Muscle layer of colon (tissue), 2 donors: Measurements from ENCODE around the gene TRAF3.
"Not testable (repeated sequence)": the region's sequence is repeated elsewhere in the genome, so short reads cannot be mapped to it uniquely, and the experiment has no call there.

ENCODE experiments used
- H3K27ac ChIP-seq: one replicate; pipeline ENCODE4 v1.7.0; 2013; ENCODE audit warnings: low read depth, mild to moderate bottlenecking, low read length, moderate library complexity
- H3K27me3 ChIP-seq, 2 donors: one replicate each; pipeline ENCODE4 v1.7.0; 2013; ENCODE audit warnings: low read length in 2 of 2, mild to moderate bottlenecking in 2 of 2; ENCODE audit not compliant: insufficient read depth in 2 of 2, control insufficient read depth in 1 of 2
- H3K36me3 ChIP-seq: one replicate; pipeline ENCODE4 v1.7.0; 2013; ENCODE audit warnings: mild to moderate bottlenecking, low read length; ENCODE audit not compliant: insufficient read depth
- H3K4me1 ChIP-seq: one replicate; pipeline ENCODE4 v1.7.0; 2013; ENCODE audit warnings: mild to moderate bottlenecking, low read length; ENCODE audit not compliant: insufficient read depth
- H3K4me3 ChIP-seq, 2 donors: one replicate each; pipeline ENCODE4 v1.7.0; 2013; ENCODE audit warnings: low read length in 2 of 2, low read depth in 1 of 2, mild to moderate bottlenecking in 1 of 2, moderate library complexity in 1 of 2
- H3K9ac ChIP-seq: one replicate; pipeline ENCODE4 v1.7.0; 2013; ENCODE audit warnings: low read length
- H3K9me3 ChIP-seq: one replicate; pipeline ENCODE4 v1.7.0; 2013; ENCODE audit warnings: mild to moderate bottlenecking, low read length
- donor health status: abdominal sarcoma.
- donor health status: Adenocarcinoma of cecum.

Gene TRAF3

GRCh38 chr14:102817942-102818940 is 41.0 kb downstream of the TRAF3 start:
- Histone ChIP-seq H3K4me1 (no peaks in the 10 kb centered on the region), H3K9me3 (no peaks in the 10 kb centered on the region), H3K27me3 (no peaks in the 10 kb centered on the region), H3K4me3 (no peak overlapping the region), H3K36me3 (no peaks in the 10 kb centered on the region), H3K9ac (no peak overlapping the region), H3K27ac (no peak overlapping the region)

- no peak overlapping the region for H3K4me3 ChIP-seq
- no peak overlapping the region for H3K9ac ChIP-seq
- no peak overlapping the region for H3K27ac ChIP-seq
- no peaks in the 10 kb centered on the region for H3K36me3 ChIP-seq
- no peaks in the 10 kb centered on the region for H3K9me3 ChIP-seq
- no peaks in the 10 kb centered on the region for H3K27me3 ChIP-seq
- no peaks in the 10 kb centered on the region for H3K4me1 ChIP-seq
Measured at GRCh38 chr14:102819176-102819628, 42.0 kb downstream of the TRAF3 start.

GRCh38 chr14:102819747-102820330 is 42.6 kb downstream of the TRAF3 start:
- Histone ChIP-seq H3K9ac (no peak overlapping the region), H3K36me3 (no peaks in the 10 kb centered on the region), H3K27ac (no peak overlapping the region), H3K9me3 (no peaks in the 10 kb centered on the region), H3K4me3 (no peak overlapping the region), H3K27me3 (no peaks in the 10 kb centered on the region), H3K4me1 (no peaks in the 10 kb centered on the region)

DNA sequence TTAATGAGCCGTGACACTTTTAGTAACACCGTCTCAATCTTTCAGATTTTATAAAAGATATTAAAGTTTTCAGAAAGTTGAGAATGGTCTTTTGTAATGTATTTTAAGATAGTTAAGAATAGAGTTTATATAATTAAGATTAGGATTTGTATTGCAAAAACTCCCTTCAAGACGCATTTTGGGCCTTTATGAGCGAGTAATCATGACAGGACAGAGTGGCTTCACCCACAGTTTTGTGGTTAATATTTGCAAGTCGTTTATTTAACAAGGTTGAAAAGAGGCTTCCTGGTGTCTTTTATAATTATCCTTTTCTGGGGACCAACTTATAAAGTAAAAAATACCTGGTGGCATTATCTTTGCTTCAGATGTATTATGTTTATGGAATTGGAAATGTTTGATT is 44.0 kb downstream of the TRAF3 start:
- H3K4me1 ChIP-seq, result no peaks in the 10 kb centered on the region
- no peak overlapping the region for H3K9ac ChIP-seq
- no peaks in the 10 kb centered on the region for H3K27me3 ChIP-seq
- no peaks in the 10 kb centered on the region for H3K9me3 ChIP-seq
- no peak overlapping the region for H3K27ac ChIP-seq
- H3K4me3 ChIP-seq, result no peak overlapping the region
- no peaks in the 10 kb centered on the region for H3K36me3 ChIP-seq

DNA sequence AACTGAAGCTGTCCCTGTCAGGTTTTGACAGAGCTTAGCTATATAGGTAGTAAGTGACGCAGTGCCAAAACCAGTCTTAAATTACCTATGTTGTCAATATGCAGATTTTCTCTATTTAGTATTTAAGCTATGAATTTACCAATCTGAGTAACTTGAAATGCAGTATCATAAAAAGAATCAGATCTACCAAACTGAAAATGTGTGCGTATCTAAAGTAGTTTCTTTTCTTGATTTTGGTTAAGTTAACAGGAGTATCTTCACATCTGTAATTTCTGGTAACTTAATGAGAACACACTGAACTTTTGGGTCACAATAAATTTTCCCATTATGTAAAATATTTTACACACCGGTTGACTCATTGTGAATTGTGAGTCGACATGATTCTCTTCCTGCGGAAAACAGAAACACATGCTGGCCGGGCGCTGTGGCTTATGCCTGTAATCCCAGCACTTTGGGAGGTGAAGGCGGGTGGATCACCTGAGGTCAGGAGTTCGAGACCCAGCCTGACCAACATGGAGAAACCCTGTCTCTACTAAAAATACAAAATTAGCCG is 45.1 kb downstream of the TRAF3 start:
- no peak overlapping the region for H3K4me3 ChIP-seq
- H3K27me3 ChIP-seq, result no peaks in the 10 kb centered on the region
- no peaks in the 10 kb centered on the region for H3K9me3 ChIP-seq
- no peak overlapping the region for H3K9ac ChIP-seq
- no peaks in the 10 kb centered on the region for H3K4me1 ChIP-seq
- no peak overlapping the region for H3K27ac ChIP-seq
- H3K36me3 ChIP-seq, result no peaks in the 10 kb centered on the region

DNA sequence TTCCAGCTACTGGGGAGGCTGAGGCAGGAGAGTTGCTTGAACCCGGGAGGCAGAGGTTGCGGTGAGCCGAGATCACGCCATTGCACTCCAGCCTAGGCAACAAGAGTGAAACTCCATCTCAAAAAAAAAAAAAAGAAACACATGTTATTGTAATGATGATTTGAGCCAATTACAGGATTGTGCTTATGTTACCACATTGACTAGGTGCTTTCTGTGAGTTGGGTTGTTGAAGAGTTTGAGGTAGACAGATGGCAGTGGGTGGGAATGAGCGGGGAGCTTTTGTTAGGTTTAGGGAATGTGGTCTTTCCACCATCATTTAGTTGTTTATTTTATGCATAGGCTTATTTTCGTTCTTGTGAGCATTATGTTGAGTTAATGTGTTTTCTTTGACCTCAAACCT is 45.6 kb downstream of the TRAF3 start:
- H3K27ac ChIP-seq, H3K36me3 ChIP-seq, H3K9me3 ChIP-seq, H3K9ac ChIP-seq, H3K27me3 ChIP-seq, H3K4me3 ChIP-seq, H3K4me1 ChIP-seq: not testable (repeated sequence)

DNA sequence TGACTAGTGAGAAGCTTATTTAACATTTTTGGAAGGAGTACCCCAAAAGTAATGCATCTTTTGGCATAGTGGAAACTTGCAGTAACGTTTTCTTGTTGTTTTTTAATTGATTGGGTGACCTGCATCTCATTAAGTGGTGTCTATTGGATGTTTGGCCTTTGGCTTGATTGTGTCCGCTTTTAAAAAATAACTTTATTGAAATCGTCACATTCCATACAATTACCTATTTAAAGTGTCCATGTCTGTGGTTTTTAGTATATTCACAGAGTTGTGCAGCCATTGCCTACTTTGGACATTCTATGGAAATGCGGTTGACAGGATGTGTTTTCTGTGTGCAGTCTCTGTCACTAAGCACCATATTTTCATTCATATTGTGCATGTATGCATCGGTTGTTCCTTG is 46.3 kb downstream of the TRAF3 start:
- H3K36me3 ChIP-seq, result no peaks in the 10 kb centered on the region
- H3K9ac ChIP-seq, result no peak overlapping the region
- H3K4me3 ChIP-seq, result no peak overlapping the region
- no peaks in the 10 kb centered on the region for H3K9me3 ChIP-seq
- H3K4me1 ChIP-seq, result no peaks in the 10 kb centered on the region
- H3K27me3 ChIP-seq, result no peaks in the 10 kb centered on the region
- no peak overlapping the region for H3K27ac ChIP-seq

- no peaks in the 10 kb centered on the region for H3K9me3 ChIP-seq
- H3K27me3 ChIP-seq, result no peaks in the 10 kb centered on the region
- no peak overlapping the region for H3K4me3 ChIP-seq
- H3K4me1 ChIP-seq, result peaks cover 9% of the 10 kb centered on the region
- H3K36me3 ChIP-seq, result no peaks in the 10 kb centered on the region
- no peak overlapping the region for H3K9ac ChIP-seq
- H3K27ac ChIP-seq, result no peak overlapping the region
Measured at GRCh38 chr14:102824832-102825231, 47.6 kb downstream of the TRAF3 start.

DNA sequence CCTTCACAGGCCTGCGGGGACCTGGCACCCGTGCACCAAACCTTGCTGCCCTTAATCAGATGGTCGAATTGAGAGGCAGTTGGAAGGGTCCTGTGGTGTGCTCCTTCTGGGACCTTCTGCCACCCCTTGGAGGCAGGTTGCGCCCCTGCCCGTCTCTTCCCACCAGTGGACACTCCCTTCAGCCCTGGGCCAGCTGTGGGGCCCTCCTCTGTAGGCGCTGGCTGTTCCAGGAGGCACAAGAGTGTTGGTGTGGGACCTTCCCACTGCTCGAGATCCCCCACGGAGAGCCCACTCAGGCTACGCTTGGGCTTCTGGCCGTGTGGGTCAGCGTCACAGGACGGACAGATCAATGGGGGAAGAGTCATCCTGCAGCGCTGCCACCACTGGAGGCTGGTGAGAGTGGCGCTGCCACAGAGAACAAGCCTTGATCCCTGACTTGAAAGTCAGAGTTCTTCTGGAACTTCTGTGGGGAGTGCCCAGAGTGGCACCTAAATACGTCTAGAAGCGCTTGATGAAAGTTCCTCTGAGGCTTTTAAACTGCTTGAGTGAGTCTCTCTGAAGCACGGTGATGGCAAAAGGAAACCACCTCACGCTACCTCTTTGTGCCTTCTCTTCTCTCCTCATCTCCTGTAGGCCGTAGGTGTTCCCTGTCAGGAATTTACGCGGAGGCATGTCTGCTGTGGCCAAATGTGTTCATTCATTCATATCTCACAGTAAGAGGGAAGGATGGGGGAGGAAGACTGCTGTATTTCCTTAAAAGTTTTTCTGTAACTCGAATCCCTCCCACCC is 48.3 kb downstream of the TRAF3 start:
- H3K4me1 ChIP-seq, result peaks cover 9% of the 10 kb centered on the region
- no peak overlapping the region for H3K27ac ChIP-seq
- H3K4me3 ChIP-seq, result no peak overlapping the region
- no peaks in the 10 kb centered on the region for H3K27me3 ChIP-seq
- H3K9me3 ChIP-seq, result no peaks in the 10 kb centered on the region
- H3K9ac ChIP-seq, result no peak overlapping the region
- H3K36me3 ChIP-seq, result no peaks in the 10 kb centered on the region

DNA sequence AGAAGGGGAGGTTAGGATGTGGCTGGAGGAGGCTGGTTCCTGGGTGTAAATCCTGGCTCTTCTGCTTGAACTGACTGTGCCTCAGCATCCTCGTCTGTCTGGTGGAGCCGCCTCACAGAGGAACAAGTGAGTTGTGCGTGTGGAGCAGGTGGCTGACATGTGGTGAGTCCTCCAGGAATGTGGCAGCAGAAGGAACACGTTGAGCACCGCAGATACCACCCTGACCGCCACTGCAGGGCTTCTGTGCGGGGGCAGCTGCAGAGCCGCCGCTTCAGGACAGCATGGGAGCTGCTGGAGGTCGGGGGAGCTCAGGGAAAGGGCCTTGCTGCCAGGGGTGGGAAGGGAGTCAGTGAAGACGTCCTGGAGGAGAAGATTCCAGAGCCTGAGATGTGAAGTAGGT is 48.9 kb downstream of the TRAF3 start:
- H3K27ac ChIP-seq, result no peak overlapping the region
- no peak overlapping the region for H3K9ac ChIP-seq
- H3K9me3 ChIP-seq, result no peaks in the 10 kb centered on the region

More for the DNA sequence above, 48.9 kb downstream of the TRAF3 start:
- H3K4me1 ChIP-seq, result peaks cover 9% of the 10 kb centered on the region
- no peak overlapping the region for H3K4me3 ChIP-seq
- H3K27me3 ChIP-seq, result no peaks in the 10 kb centered on the region
- H3K36me3 ChIP-seq, result no peaks in the 10 kb centered on the region
